Gastroesophageal sphincter (tissue), 4 donors: Measurements from ENCODE around the gene B4GALT6. TPM values are rescaled to one million over a fixed set of nuclear protein-coding genes. Genes with fewer than 3 reads are reported as not detected.

Experiments
- total RNA-seq, 4 donors: library from RNA; depleted of rRNA; stranded (reverse); fragments of >200 nt; gene quantifications; one replicate each; pipeline ENCODE4 v1.1.0, GENCODE V29; 2016

B4GALT6 gene
- total RNA-seq, 4 donors from 2014 or later = 3.0 to 12.0 (median 5.8) TPM

Other genes starting within 250 kb of the B4GALT6 start
- 10 to 100 TPM in 1 of 4 donors, 1 to 10 TPM in 1, under 1 TPM in 2; 0.27 to 34.1 (median 1.5) TPM for gene DSG3, start 236.8 kb downstream of the B4GALT6 start, total RNA-seq
- 10 to 100 TPM in 1 of 4 donors, 1 to 10 TPM in 3; 1.4 to 11.4 (median 2.8) TPM for gene DSG2, start 186.4 kb downstream of the B4GALT6 start, total RNA-seq
- not detected for gene TTR, start 92.7 kb downstream of the B4GALT6 start, total RNA-seq
- under 1 TPM in 1 of 4 donors, not detected in 3; 0.23 TPM for gene SLC25A52, start 76.3 kb upstream of the B4GALT6 start, total RNA-seq